Measurements from ENCODE around the gene BAMBI. TPM values are rescaled to one million over a fixed set of nuclear protein-coding genes. Genes with fewer than 3 reads are reported as not detected.

The BAMBI gene
- polyA plus RNA-seq, 1 donor from 2014 or later = 0.54 TPM

GRCh38 chr10:28713626-28714352, 36.5 kb downstream of the BAMBI start:
- no peaks in the 10 kb centered on the region for H3K9me3 ChIP-seq (ENCODE audit: low read length)
- no peaks in the 10 kb centered on the region for H3F3A ChIP-seq (ENCODE audit: insufficient read depth, low read length, poor library complexity, severe bottlenecking)

More at GRCh38 chr10:28713626-28714352, 36.5 kb downstream of the BAMBI start:
- Histone ChIP-seq H3K27me3 (ENCODE audit: insufficient read depth, low read depth, low read length) (no peaks in the 10 kb centered on the region), H3K36me3 (ENCODE audit: insufficient read depth, low read length) (no peaks in the 10 kb centered on the region), H3K27ac (ENCODE audit: low read length) (no peak overlapping the region), H4K20me1 (ENCODE audit: insufficient read depth) (no peaks in the 10 kb centered on the region), H2AFZ (ENCODE audit: low read depth, low read length) (no peak overlapping the region), H3K4me3 (ENCODE audit: low read length) (no peak overlapping the region), H3K4me2 (ENCODE audit: low read length) (no peak overlapping the region), H3K9me2 (ENCODE audit: insufficient read depth, low read length) (no peaks in the 10 kb centered on the region), H3K9ac (ENCODE audit: low read length) (no peak overlapping the region), H3K79me2 (replicated peaks; ENCODE audit: insufficient read depth, low read length) (no peaks in the 10 kb centered on the region)
- no peak for TF ChIP-seq POLR2AphosphoS5 (IDR thresholded peaks at IDR 0.05)
- no peak for TF ChIP-seq TAF1 (IDR thresholded peaks at IDR 0.05; ENCODE audit: low read depth)
- TF ChIP-seq EZH2 (IDR thresholded peaks at IDR 0.05; ENCODE audit: borderline replicate concordance, insufficient read depth, low read length, poor library complexity, severe bottlenecking) = no peak
- TF ChIP-seq SMC3 (conservative IDR thresholded peaks at IDR 0.05; ENCODE audit: poor library complexity) = no peak
- TF ChIP-seq MXI1 (conservative IDR thresholded peaks at IDR 0.05; ENCODE audit: poor library complexity, severe bottlenecking) = no peak
- no peak for TF ChIP-seq REST (IDR thresholded peaks at IDR 0.05; ENCODE audit: borderline replicate concordance)
- TF ChIP-seq CTCF (IDR thresholded peaks at IDR 0.05; ENCODE audit: poor library complexity, severe bottlenecking) = no peak
- no peak for TF ChIP-seq RAD21 (conservative IDR thresholded peaks at IDR 0.05)
- no peak for TF ChIP-seq EP300 (conservative IDR thresholded peaks at IDR 0.05; ENCODE audit: poor library complexity, severe bottlenecking)
